Myocyte (in vitro differentiated cells): ENCODE results near the gene PHYH. TPM values are rescaled to one million over a fixed set of nuclear protein-coding genes. Genes with fewer than 3 reads are reported as not detected.
A peak's percentile ranks its signal among the peaks of the same experiment; 100 is the strongest.
"Not testable (repeated sequence)": the region's sequence is repeated elsewhere in the genome, so short reads cannot be mapped to it uniquely, and the experiment has no call there.

Experiments used
- DNase-seq: peaks from one replicate; pipeline ENCODE4 v3.0.0-alpha.2; 2012; ENCODE audit warnings: low read depth
- total RNA-seq: library from RNA; depleted of rRNA; stranded (reverse); fragments of >200 nt; gene quantifications from 2 replicates; pipeline ENCODE4 v1.2.3, GENCODE V29; 2014

The PHYH gene
- total RNA-seq, 1 donor from 2014 or later = 54.7 TPM

- DNase-seq = no peak
Observed at GRCh38 chr10:13322615-13323148, 22.8 kb upstream of the PHYH start.

GRCh38 chr10:13321576-13321975 is 21.7 kb upstream of the PHYH start:
- DNase-seq = no peak

- DNase-seq = no peak
Observed at GRCh38 chr10:13319166-13319565, 19.3 kb upstream of the PHYH start.

GRCh38 chr10:13317474-13317873 is 17.6 kb upstream of the PHYH start:
- no peak for DNase-seq

GRCh38 chr10:13316635-13317311 is 16.9 kb upstream of the PHYH start:
- DNase-seq = no peak

GRCh38 chr10:13315361-13315760 is 15.5 kb upstream of the PHYH start:
- DNase-seq = no peak

- no peak for DNase-seq
Observed at GRCh38 chr10:13311177-13311575, 11.3 kb upstream of the PHYH start.

GRCh38 chr10:13310518-13311176 is 10.8 kb upstream of the PHYH start:
- no peak for DNase-seq

- DNase-seq = no peak
Observed at GRCh38 chr10:13309792-13310191, 9.9 kb upstream of the PHYH start.

- DNase-seq = no peak
Observed at GRCh38 chr10:13308096-13308495, 8.2 kb upstream of the PHYH start.

GRCh38 chr10:13306103-13306502 is 6.2 kb upstream of the PHYH start:
- DNase-seq = no peak

- DNase-seq = no peak
Observed at GRCh38 chr10:13302821-13303555, 3.1 kb upstream of the PHYH start.

- no peak for DNase-seq
Observed at GRCh38 chr10:13298748-13299436, 972 bp downstream of the PHYH start.

GRCh38 chr10:13296476-13296875 is 3.4 kb downstream of the PHYH start:
- DNase-seq = no peak

- no peak for DNase-seq
Observed at GRCh38 chr10:13294784-13295183, 5.1 kb downstream of the PHYH start.

GRCh38 chr10:13291821-13292773 is 7.8 kb downstream of the PHYH start:
- DNase-seq = no peak

GRCh38 chr10:13291061-13291460 is 8.8 kb downstream of the PHYH start:
- no peak for DNase-seq

- no peak for DNase-seq
Observed at GRCh38 chr10:13284050-13284449, 15.8 kb downstream of the PHYH start.

GRCh38 chr10:13282348-13282747 is 17.5 kb downstream of the PHYH start:
- DNase-seq = not testable (repeated sequence)

GRCh38 chr10:13276749-13277365 is 23.0 kb downstream of the PHYH start:
- peak; percentile 12 for DNase-seq
